Fibroblast of upper back skin (primary cell): Measurements from ENCODE around the gene NAT8L.
"Not testable (repeated sequence)": the region's sequence is repeated elsewhere in the genome, so short reads cannot be mapped to it uniquely, and the experiment has no call there.

Source experiments
- DNase-seq: peaks from one replicate; pipeline ENCODE4 v3.0.0-alpha.2; 2013

Gene NAT8L, protein sequence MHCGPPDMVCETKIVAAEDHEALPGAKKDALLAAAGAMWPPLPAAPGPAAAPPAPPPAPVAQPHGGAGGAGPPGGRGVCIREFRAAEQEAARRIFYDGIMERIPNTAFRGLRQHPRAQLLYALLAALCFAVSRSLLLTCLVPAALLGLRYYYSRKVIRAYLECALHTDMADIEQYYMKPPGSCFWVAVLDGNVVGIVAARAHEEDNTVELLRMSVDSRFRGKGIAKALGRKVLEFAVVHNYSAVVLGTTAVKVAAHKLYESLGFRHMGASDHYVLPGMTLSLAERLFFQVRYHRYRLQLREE

GRCh38 chr4:2059046-2059725 is at the start of gene NAT8L:
NAT8L (plus strand) TSS chr4:2059327; CDS start chr4:2059512, 185 bp downstream.
- no peak for DNase-seq

DNA sequence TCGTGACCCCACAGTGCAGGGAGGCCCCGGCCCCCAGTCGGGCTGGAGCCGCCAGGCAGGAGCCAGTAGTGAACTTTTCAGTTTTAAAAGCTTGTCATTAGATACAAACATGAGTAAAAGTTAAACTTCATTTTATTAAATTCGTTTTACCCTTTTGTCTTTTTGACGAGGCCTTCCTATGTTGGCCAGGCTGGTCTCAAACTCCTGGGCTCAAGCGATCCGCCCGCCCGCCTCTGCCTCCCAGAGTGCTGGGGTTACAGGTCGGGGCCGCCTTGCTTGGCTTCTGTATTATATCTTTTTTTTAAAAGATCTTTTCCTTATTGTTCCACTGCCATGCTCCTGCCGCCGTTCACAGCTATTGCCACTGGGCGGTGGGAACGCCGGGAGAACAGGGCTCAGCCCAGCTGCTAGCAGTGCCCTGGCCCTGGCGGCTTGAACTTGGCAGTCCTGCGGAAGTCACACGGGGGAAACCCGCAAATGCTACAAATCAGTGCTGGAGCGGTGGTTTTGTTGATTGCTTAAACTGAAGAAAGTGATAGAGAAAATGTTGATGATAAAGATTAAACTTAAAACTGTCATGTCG is 49.4 kb upstream of the NAT8L start:
- DNase-seq, result peak; percentile 18

GRCh38 chr4:2011583-2011982 is 47.5 kb upstream of the NAT8L start:
- no peak for DNase-seq

- no peak for DNase-seq
These were observed 44.1 kb upstream of the NAT8L start for GRCh38 chr4:2015008-2015407.

GRCh38 chr4:2021358-2022018 is 37.6 kb upstream of the NAT8L start:
- not testable (repeated sequence) for DNase-seq

DNA sequence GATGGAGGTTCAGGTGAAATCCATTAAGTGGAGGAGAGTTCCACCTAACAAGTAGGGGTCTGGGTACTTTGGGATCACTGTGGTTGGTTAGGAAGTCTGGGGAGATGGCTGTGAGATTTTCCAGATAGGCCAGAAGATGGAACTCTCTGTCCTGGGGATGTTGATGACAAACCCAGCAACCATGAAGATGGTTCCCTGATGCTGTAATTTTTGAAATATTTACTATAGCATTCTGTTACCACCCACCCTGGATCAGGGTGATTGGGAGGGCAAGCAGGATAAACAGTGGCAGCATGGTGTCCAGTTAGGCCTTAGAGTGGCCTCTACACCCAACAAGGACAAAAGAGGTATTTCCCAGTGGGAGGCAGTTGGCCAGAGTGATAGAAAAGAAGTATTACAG is 34.4 kb upstream of the NAT8L start:
- DNase-seq, result no peak

- DNase-seq, result no peak
These were observed 33.3 kb upstream of the NAT8L start for GRCh38 chr4:2025817-2026216.

DNA sequence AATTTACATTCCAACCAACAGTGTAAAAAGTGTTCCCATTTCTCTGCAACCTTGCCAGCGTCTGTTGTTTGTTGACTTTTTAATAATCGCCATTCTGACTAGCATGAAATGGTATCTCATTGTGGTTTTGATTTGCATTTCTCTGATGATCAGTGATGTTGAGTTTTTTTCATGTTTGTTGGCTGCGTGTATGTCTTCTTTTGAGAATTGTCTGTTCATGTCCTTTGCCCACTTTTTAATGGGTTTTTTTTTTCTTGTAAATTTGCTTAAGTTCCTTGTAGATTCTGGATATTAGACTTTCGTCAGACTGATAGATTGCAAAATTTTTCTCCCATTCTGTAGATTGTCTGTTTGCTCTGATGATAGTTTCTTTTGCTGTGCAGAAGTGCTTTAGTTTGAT is 32.0 kb upstream of the NAT8L start:
- DNase-seq, result not testable (repeated sequence)

- not testable (repeated sequence) for DNase-seq
These were observed 28.0 kb upstream of the NAT8L start for GRCh38 chr4:2031161-2031560.

GRCh38 chr4:2036327-2036726 is 22.8 kb upstream of the NAT8L start:
- no peak for DNase-seq

- DNase-seq, result no peak
These were observed 22.3 kb upstream of the NAT8L start for GRCh38 chr4:2036866-2037265.

GRCh38 chr4:2040391-2041238 is 18.5 kb upstream of the NAT8L start:
- no peak for DNase-seq

DNA sequence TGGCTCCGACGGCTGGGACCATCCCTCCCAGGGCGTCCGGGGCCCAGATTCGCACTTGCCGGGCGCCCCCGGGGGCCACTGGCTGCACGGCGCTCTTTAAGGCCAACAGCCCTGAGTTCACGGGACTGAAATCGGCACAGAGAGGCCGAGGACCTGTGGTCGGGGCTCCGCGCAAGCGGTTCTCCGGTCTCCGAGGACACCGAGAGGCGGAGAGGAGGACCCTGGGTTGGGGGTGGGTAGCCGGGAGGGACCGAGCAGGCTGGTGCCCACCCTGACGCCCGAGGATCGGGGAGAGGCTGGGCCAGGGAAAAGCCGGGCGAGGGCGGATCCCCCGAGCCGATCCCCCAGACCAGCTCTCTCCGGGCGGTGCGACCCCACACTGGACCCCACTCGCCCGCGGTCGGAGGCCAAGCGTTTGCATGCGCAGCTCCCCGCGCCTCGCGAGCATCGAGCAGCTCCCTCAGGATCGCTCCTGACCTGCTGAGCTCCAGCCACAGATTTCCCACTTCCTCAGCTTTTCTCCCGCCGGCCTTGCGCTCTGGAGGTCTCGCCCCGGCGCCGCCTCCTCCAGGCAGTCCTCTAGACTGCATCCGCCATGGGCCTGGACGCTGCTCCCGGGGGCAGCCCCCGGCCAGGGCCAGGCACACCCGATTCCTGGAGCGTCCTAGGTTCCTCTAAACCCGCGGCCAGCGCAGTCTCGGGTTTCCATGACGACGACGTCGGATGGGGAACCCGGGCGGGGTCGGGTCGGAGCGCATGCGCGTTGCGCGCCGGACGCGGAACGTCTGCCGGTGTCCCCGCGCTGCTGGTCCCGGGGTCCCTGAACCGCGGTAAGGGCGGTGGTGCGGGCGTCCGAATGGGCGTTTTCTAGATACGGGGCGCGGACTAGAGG is 17.6 kb upstream of the NAT8L start:
- DNase-seq, result peak; percentile 69

DNA sequence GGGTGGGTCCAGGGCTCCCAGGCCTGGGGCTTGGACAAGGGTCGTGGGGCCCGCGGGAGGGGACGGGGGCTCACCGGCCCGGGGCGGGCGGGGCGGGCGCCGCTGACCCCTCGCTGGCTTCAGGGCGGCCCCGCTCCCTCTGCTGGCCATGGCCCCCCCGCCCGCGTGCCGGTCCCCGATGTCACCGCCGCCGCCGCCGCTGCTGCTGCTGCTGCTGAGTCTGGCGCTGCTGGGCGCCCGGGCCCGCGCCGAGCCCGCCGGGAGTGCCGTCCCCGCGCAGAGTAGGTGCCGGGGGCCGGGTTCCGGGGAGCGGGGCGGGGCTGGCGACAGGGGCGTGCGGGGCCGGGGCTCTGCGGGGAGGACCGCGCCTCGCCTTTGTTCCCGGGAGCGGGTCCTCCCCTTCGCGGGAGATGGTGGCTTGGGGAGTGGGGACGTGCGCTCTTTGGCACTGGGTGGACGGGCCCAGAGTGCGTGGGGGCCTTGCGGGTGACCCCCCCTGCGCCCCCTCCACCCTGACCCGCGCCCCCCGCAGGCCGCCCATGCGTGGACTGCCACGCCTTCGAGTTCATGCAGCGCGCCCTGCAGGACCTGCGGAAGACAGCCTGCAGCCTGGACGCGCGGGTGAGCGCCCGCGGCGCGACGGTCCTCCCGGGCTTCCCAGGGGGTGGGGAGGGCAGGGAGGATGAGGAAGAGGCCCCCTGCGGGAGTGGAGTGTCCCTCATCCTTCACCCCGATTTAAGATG is 16.8 kb upstream of the NAT8L start:
- peak; percentile 4 for DNase-seq

- no peak for DNase-seq
These were observed 16.2 kb upstream of the NAT8L start for GRCh38 chr4:2042947-2043395.

DNA sequence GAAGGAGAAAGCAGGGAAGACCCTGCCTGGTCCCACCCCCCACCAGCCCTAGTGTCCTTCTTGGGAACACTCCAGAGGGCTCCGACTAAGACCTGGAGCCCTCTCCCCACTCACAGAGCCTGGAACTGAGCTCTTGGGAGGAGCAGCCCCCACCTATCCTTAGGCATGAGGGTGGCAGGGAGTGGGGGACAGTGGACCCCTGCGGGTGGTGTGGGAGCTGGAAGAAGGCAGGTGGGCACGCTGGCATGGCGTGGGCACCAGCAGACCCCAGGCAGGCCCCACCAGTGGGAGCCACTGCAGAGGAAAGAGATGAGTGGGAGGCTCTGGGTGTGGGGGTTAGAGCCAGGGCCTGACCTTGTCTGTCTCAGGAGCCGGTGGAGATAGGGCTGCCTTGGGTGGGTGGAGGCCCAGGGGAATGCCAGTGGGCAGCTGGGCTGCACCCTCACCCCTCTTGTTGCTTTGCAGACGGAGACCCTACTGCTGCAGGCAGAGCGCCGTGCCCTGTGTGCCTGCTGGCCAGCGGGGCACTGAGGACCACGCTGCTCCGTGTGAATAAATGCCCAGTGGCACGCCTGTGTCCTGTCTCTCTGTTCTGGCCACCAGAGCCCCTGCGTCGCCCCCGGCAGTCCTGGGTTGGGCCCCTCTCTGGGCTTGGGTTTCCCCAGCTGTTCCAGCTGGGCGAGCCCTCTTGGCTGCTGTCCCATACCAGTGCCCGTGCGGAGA is 15.6 kb upstream of the NAT8L start:
- DNase-seq, result no peak

- DNase-seq, result no peak
These were observed 15.0 kb upstream of the NAT8L start for GRCh38 chr4:2044119-2044485.

GRCh38 chr4:2044542-2045517 is 14.3 kb upstream of the NAT8L start:
- DNase-seq, result no peak

GRCh38 chr4:2045518-2045951 is 13.6 kb upstream of the NAT8L start:
- DNase-seq, result no peak
